Measurements from ENCODE around the gene DDX3X.

Gene DDX3X

GRCh38 chrX:41288641-41289040, 45.3 kb upstream of the DDX3X start:
- Histone ChIP-seq H3K4me1 (ENCODE audit: control insufficient read depth, insufficient read depth, low read length) (peaks cover 5% of the 10 kb centered on the region), H3K4me3 (ENCODE audit: low read depth, low read length) (no peak overlapping the region), H3K36me3 (ENCODE audit: control insufficient read depth in 2 of 2, insufficient read depth in 1 of 2, low read length in 2 of 2) (no peaks in the 10 kb centered on the region), H3K9me3 (ENCODE audit: control insufficient read depth, insufficient read depth, low read depth, low read length) (no peaks in the 10 kb centered on the region), H3K27ac (ENCODE audit: extremely low read depth, low read depth, low read length) (no peak overlapping the region)
- TF ChIP-seq ZNF10 (tag by site-specific recombination; IDR thresholded peaks at IDR 0.05) (no peak), SETDB1 (IDR thresholded peaks at IDR 0.05; ENCODE audit: insufficient read length, low read length) (no peak), ZNF223 (tag by site-specific recombination; IDR thresholded peaks at IDR 0.05) (no peak), ZNF311 (tag by site-specific recombination; IDR thresholded peaks at IDR 0.05; ENCODE audit: borderline replicate concordance) (no peak), ZNF704 (tag by site-specific recombination; IDR thresholded peaks at IDR 0.05) (no peak), ZNF623 (tag by site-specific recombination; IDR thresholded peaks at IDR 0.05) (no peak), ZNF202 (tag by site-specific recombination; IDR thresholded peaks at IDR 0.05; ENCODE audit: borderline replicate concordance) (no peak), ZNF777 (tag by site-specific recombination; IDR thresholded peaks at IDR 0.05; ENCODE audit: borderline replicate concordance) (no peak), ZNF707 (tag by site-specific recombination; IDR thresholded peaks at IDR 0.05) (no peak), SCRT1 (tag by site-specific recombination; IDR thresholded peaks at IDR 0.05; ENCODE audit: borderline replicate concordance) (no peak), ZIC2 (tag by site-specific recombination; IDR thresholded peaks at IDR 0.05) (no peak), ZNF239 (tag by site-specific recombination; IDR thresholded peaks at IDR 0.05) (no peak), KLF17 (tag by site-specific recombination; IDR thresholded peaks at IDR 0.05) (no peak), ZNF76 (tag by site-specific recombination; IDR thresholded peaks at IDR 0.05; ENCODE audit: borderline replicate concordance, low read depth) (no peak), ZNF596 (tag by site-specific recombination; IDR thresholded peaks at IDR 0.05) (no peak), YY1 (tag by site-specific recombination; IDR thresholded peaks at IDR 0.05) (no peak), PRDM1 (tag by site-specific recombination; IDR thresholded peaks at IDR 0.05) (no peak), ZNF366 (tag by site-specific recombination; conservative IDR thresholded peaks at IDR 0.05) (no peak), ZNF184 (tag by site-specific recombination; IDR thresholded peaks at IDR 0.05) (no peak)
- ChIA-PET POLR2A (interaction anchor here (0.5 kb wide), 1 partner anchor 9 kb away, joined by 4 read pairs; no protein-coding TSS in a partner anchor), CTCF (interaction anchor here (0.8 kb wide), 1 partner anchor 10 kb away, joined by 4 read pairs; no protein-coding TSS in a partner anchor)

GRCh38 chrX:41289095-41289494, 44.9 kb upstream of the DDX3X start:
- Histone ChIP-seq H3K27ac (ENCODE audit: extremely low read depth, low read depth, low read length) (no peak overlapping the region), H3K4me3 (ENCODE audit: low read depth, low read length) (no peak overlapping the region), H3K9me3 (ENCODE audit: control insufficient read depth, insufficient read depth, low read depth, low read length) (no peaks in the 10 kb centered on the region), H3K36me3 (ENCODE audit: control insufficient read depth in 2 of 2, insufficient read depth in 1 of 2, low read length in 2 of 2) (no peaks in the 10 kb centered on the region), H3K4me1 (ENCODE audit: control insufficient read depth, insufficient read depth, low read length) (peaks cover 5% of the 10 kb centered on the region)
- POLR2A ChIA-PET: interaction anchor here (0.5 kb wide), 1 partner anchor 8 kb away, joined by 4 read pairs; no protein-coding TSS in a partner anchor
- CTCF ChIA-PET: interaction anchor here (0.8 kb wide), 1 partner anchor 10 kb away, joined by 4 read pairs; no protein-coding TSS in a partner anchor
- TF ChIP-seq WT1 (tag by site-specific recombination; IDR thresholded peaks at IDR 0.05) (peak; percentile 55), ZNF707 (tag by site-specific recombination; IDR thresholded peaks at IDR 0.05) (no peak), ZNF223 (tag by site-specific recombination; IDR thresholded peaks at IDR 0.05) (no peak), ZNF843 (tag by site-specific recombination; IDR thresholded peaks at IDR 0.05) (no peak), ZIC2 (tag by site-specific recombination; IDR thresholded peaks at IDR 0.05) (no peak), ZFP37 (tag by site-specific recombination; IDR thresholded peaks at IDR 0.05) (no peak), ZNF2 (tag by site-specific recombination; IDR thresholded peaks at IDR 0.05) (no peak), ZSCAN5A (tag by site-specific recombination; IDR thresholded peaks at IDR 0.05) (no peak), PRDM6 (tag by site-specific recombination; IDR thresholded peaks at IDR 0.05) (peak; percentile 82), ZNF664 (tag by site-specific recombination; IDR thresholded peaks at IDR 0.05) (no peak), PRDM4 (tag by site-specific recombination; IDR thresholded peaks at IDR 0.05) (no peak)

Measured in HEK293 (cell line).